Ovary (tissue), 3 donors: ENCODE measurements around the gene PCYT1A.

Experiments
- CTCF ChIP-seq, 3 donors: fragments of 450-650 bp in 2 of 3; fragments of 200-600 bp in 1 of 3; IDR thresholded peaks; one replicate each; pipeline versions ENCODE4 v1.5.1 to v1.8.0; 2016 to 2022; ENCODE audit warnings: antibody characterized with exemption in 3 of 3, mild to moderate bottlenecking in 1 of 3
- EP300 ChIP-seq: sonication (generic); formaldehyde crosslinking; IDR thresholded peaks from one replicate; pipeline ENCODE4 v1.6.1; 2017; ENCODE audit warnings: antibody characterized with exemption
- POLR2A ChIP-seq: fragments of 450-650 bp; IDR thresholded peaks from one replicate; pipeline ENCODE4 v1.6.1; 2017; ENCODE audit warnings: antibody characterized with exemption, mild to moderate bottlenecking, moderate library complexity
- donor health status: DM: no; HTN: no; CAD: no.

GRCh38 chr3:196180346-196180745, 107.2 kb downstream of the PCYT1A start:
- TF ChIP-seq EP300: no peak
- TF ChIP-seq CTCF (IDR thresholded peaks at IDR 0.05): no peak
- TF ChIP-seq POLR2A: no peak
